Measurements from ENCODE around the gene FBXO8.

Gene FBXO8

GRCh38 chr4:174198396-174198795, 85.1 kb downstream of the FBXO8 start:
- in situ Hi-C loops (cut with HindIII; ENCODE audit: low sequenced_read_pairs), result no loop called here

GRCh38 chr4:174193438-174194374, 89.8 kb downstream of the FBXO8 start:
- DNase-seq (ENCODE audit: low read depth, low spot score), result no peak
- in situ Hi-C loops (cut with HindIII; ENCODE audit: low sequenced_read_pairs), result no loop called here
- H3K4me3 ChIP-seq (ENCODE audit: low read depth, low read length), result no peak overlapping the region
- no peak for TF ChIP-seq CTCF (IDR thresholded peaks at IDR 0.05; ENCODE audit: low read depth, low read length)

More at GRCh38 chr4:174198396-174198795, 85.1 kb downstream of the FBXO8 start:
- H3K4me3 ChIP-seq (ENCODE audit: low read depth, low read length), result no peak overlapping the region
- TF ChIP-seq CTCF (IDR thresholded peaks at IDR 0.05; ENCODE audit: low read depth, low read length), result no peak
- no peak for DNase-seq (ENCODE audit: low read depth, low spot score)

GRCh38 chr4:174192943-174193342, 90.5 kb downstream of the FBXO8 start:
- in situ Hi-C loops (cut with HindIII; ENCODE audit: low sequenced_read_pairs), result no loop called here

GRCh38 chr4:174190832-174191500, 92.5 kb downstream of the FBXO8 start:
- no peak for DNase-seq (ENCODE audit: low read depth, low spot score)
- no peak for TF ChIP-seq CTCF (IDR thresholded peaks at IDR 0.05; ENCODE audit: low read depth, low read length)
- in situ Hi-C loops (cut with HindIII; ENCODE audit: low sequenced_read_pairs), result no loop called here
- H3K4me3 ChIP-seq (ENCODE audit: low read depth, low read length), result no peak overlapping the region

More at GRCh38 chr4:174192943-174193342, 90.5 kb downstream of the FBXO8 start:
- no peak for DNase-seq (ENCODE audit: low read depth, low spot score)
- TF ChIP-seq CTCF (IDR thresholded peaks at IDR 0.05; ENCODE audit: low read depth, low read length), result no peak
- no peak overlapping the region for H3K4me3 ChIP-seq (ENCODE audit: low read depth, low read length)

GRCh38 chr4:174189392-174190015, 94.0 kb downstream of the FBXO8 start:
- no peak for DNase-seq (ENCODE audit: low read depth, low spot score)
- TF ChIP-seq CTCF (IDR thresholded peaks at IDR 0.05; ENCODE audit: low read depth, low read length), result no peak
- H3K4me3 ChIP-seq (ENCODE audit: low read depth, low read length), result no peak overlapping the region
- in situ Hi-C loops (cut with HindIII; ENCODE audit: low sequenced_read_pairs), result no loop called here
